CD14-positive monocyte (primary cell): ENCODE data around the gene SLC30A3. TPM values are rescaled to one million over a fixed set of nuclear protein-coding genes. Genes with fewer than 3 reads are reported as not detected.

Experiments
- DNase-seq, 3 donors: peaks; one replicate each; pipeline ENCODE4 v3.0.0-alpha.2; 2011 to 2022
- H2AFZ ChIP-seq: 2 replicates; pipeline ENCODE4 v1.6.0; 2012; ENCODE audit warnings: mild to moderate bottlenecking, low read depth, low read length, inconsistent platforms; ENCODE audit not compliant: insufficient read depth, poor library complexity, severe bottlenecking
- H3K27ac ChIP-seq, 2 donors: 1 replicate in 1 of 2; 2 replicates in 1 of 2; pipeline ENCODE4 v1.5.1; 2012 to 2013; ENCODE audit warnings: low read length in 2 of 2, control low read depth in 1 of 2, inconsistent platforms in 1 of 2, low read depth in 1 of 2, mild to moderate bottlenecking in 1 of 2
- H3K27me3 ChIP-seq, 2 donors: one replicate each; pipeline versions ENCODE4 v1.6.0 to v1.6.1; 2011 to 2013; ENCODE audit warnings: low read length in 2 of 2; ENCODE audit not compliant: control insufficient read depth in 2 of 2, insufficient read depth in 2 of 2
- H3K36me3 ChIP-seq, 2 donors: replicated peaks in 1 of 2; 1 replicate in 1 of 2; 2 replicates in 1 of 2; pipeline versions ENCODE4 v1.5.1 to v1.6.1; 2012 to 2013; ENCODE audit warnings: low read length in 2 of 2, control low read depth in 1 of 2, inconsistent platforms in 1 of 2, mild to moderate bottlenecking in 1 of 2; ENCODE audit not compliant: insufficient read depth in 2 of 2, control insufficient read depth in 1 of 2
- H3K4me1 ChIP-seq, 2 donors: 1 replicate in 1 of 2; 2 replicates in 1 of 2; pipeline versions ENCODE4 v1.5.1 to v1.6.1; 2012 to 2013; ENCODE audit warnings: low read length in 2 of 2, control low read depth in 1 of 2, inconsistent platforms in 1 of 2, mild to moderate bottlenecking in 1 of 2, moderate library complexity in 1 of 2; ENCODE audit not compliant: insufficient read depth in 2 of 2, control insufficient read depth in 1 of 2
- H3K4me2 ChIP-seq: replicated peaks from 2 replicates; pipeline ENCODE3; 2012; ENCODE audit warnings: low read length, moderate library complexity, mild to moderate bottlenecking; ENCODE audit not compliant: poor library complexity, severe bottlenecking; ENCODE audit errors: extremely low read depth
- H3K4me3 ChIP-seq, 3 experiments: fragments of 200-600 bp in 1 of 3; sonication (generic) in 1 of 3; replicated peaks in 1 of 3; 1 replicate in 2 of 3; 2 replicates in 1 of 3; pipeline ENCODE4 v1.5.1; 2011 to 2013; ENCODE audit warnings: low read length in 3 of 3, mild to moderate bottlenecking in 3 of 3, control low read depth in 2 of 3, low read depth in 2 of 3, inconsistent platforms in 1 of 3, moderate library complexity in 1 of 3
- H3K79me2 ChIP-seq: 2 replicates; pipeline ENCODE4 v1.6.0; 2012; ENCODE audit warnings: mild to moderate bottlenecking, control low read depth, inconsistent platforms, low read length, moderate library complexity; ENCODE audit not compliant: insufficient read depth
- H3K9ac ChIP-seq: 2 replicates; pipeline ENCODE4 v1.6.0; 2017; ENCODE audit warnings: low read length, mild to moderate bottlenecking; ENCODE audit not compliant: insufficient read depth, poor library complexity, severe bottlenecking
- H3K9me3 ChIP-seq, 2 donors: replicated peaks in 1 of 2; 1 replicate in 1 of 2; 2 replicates in 1 of 2; pipeline versions ENCODE4 v1.5.1 to v1.6.1; 2012 to 2013; ENCODE audit warnings: low read length in 2 of 2, control low read depth in 1 of 2; ENCODE audit not compliant: control insufficient read depth in 1 of 2, insufficient read depth in 1 of 2
- H4K20me1 ChIP-seq: 2 replicates; pipeline ENCODE4 v1.6.0; 2012; ENCODE audit warnings: mild to moderate bottlenecking, low read length, control low read depth, moderate library complexity; ENCODE audit not compliant: insufficient read depth
- H3K27ac Mint-ChIP-seq, 7 donors: one replicate each; pipeline ENCODE4 v1.8.0; 2020; ENCODE audit warnings: mild to moderate bottlenecking in 7 of 7, mixed read lengths in 7 of 7, moderate library complexity in 6 of 7, inconsistent platforms in 2 of 7
- H3K27me3 Mint-ChIP-seq, 3 donors: one replicate each; pipeline ENCODE4 v1.8.0; 2021 to 2022; ENCODE audit warnings: low read depth in 3 of 3, mild to moderate bottlenecking in 3 of 3, mixed read lengths in 3 of 3, moderate library complexity in 3 of 3, inconsistent platforms in 1 of 3
- H3K36me3 Mint-ChIP-seq, 2 donors: one replicate each; pipeline ENCODE4 v1.8.0; 2020; ENCODE audit warnings: mixed read lengths in 2 of 2, inconsistent platforms in 1 of 2, mild to moderate bottlenecking in 1 of 2
- H3K4me1 Mint-ChIP-seq: one replicate; pipeline ENCODE4 v1.8.0; 2020; ENCODE audit warnings: mild to moderate bottlenecking, mixed read lengths
- H3K4me3 Mint-ChIP-seq, 2 donors: one replicate each; pipeline ENCODE4 v1.8.0; 2020; ENCODE audit warnings: mild to moderate bottlenecking in 2 of 2, mixed read lengths in 2 of 2, moderate library complexity in 1 of 2
- H3K9me3 Mint-ChIP-seq, 7 donors: one replicate each; pipeline ENCODE4 v1.8.0; 2020 to 2022; ENCODE audit warnings: mixed read lengths in 7 of 7, mild to moderate bottlenecking in 6 of 7, moderate library complexity in 6 of 7, inconsistent platforms in 2 of 7
- WGBS: methylation state at CpG from one replicate; pipeline ENCODE4 v1.1.5; 2013; ENCODE audit warnings: missing lambda C conversion rate; ENCODE audit not compliant: insufficient coverage; 5-methylcytosine and 5-hydroxymethylcytosine counted together
- intact Hi-C, 2 donors: fragments of 100-400 bp; cut with micrococcal nuclease; formaldehyde crosslinking; loops; one replicate each; pipeline versions ENCODE4 v1.15.0 to v1.15.1; 2023
- polyA plus RNA-seq, 3 donors: library from polyadenylated mRNA; depleted of rRNA in 1 of 3; unstranded in 2 of 3; stranded (reverse) in 1 of 3; fragments of 300-500 nt in 2 of 3; fragments of >200 nt in 1 of 3; fragmentation: Illumina TruSeq in 2 of 3; gene quantifications; 1 replicate in 2 of 3; 2 replicates in 1 of 3; pipeline ENCODE4 v1.2.3, GENCODE V29; 2012 to 2021
- TF ChIP-seq, protein P1 (sequence below): fragments of 200-600 bp; IDR thresholded peaks from one replicate; pipeline ENCODE4 v1.8.0; 2022; ENCODE audit warnings: antibody characterized with exemption, mild to moderate bottlenecking

Gene SLC30A3
- polyA plus RNA-seq, 3 donors, result 0.08 TPM; not detected in 2

DNA sequence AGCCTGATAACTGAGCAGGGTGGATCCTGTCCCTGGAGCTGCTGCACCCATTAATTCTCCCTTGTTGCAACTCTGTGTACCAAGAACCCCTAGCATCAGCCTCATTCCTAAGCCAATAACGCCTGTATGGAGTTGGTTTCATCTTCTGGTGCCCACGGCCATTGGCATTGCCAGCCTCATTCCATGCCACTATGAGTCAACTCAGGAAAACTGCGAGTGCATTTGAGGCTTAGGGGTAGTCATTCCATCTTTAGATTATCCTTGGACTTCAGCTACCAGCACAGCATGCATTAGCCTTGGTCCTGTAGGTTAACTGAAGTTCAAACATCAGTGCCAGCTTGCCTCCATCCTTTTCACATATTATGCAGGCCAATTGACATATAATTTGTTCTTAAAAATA is 18.0 kb upstream of the SLC30A3 start:
- H3K27ac Mint-ChIP-seq, result no peak overlapping the region
- Histone ChIP-seq H2AFZ (no peak overlapping the region), H3K36me3 (no peaks in the 10 kb centered on the region), H4K20me1 (no peaks in the 10 kb centered on the region), H3K9ac (no peak overlapping the region), H3K9me3 (no peaks in the 10 kb centered on the region), H3K27ac (no peak overlapping the region), H3K4me3 (no peak overlapping the region), H3K79me2 (no peaks in the 10 kb centered on the region), H3K4me1 (peaks cover 0 to 6% of the 10 kb centered on the region in 2 donors), H3K4me2 (no peak overlapping the region), H3K27me3 (no peaks in the 10 kb centered on the region)
- no peaks in the 10 kb centered on the region for H3K9me3 Mint-ChIP-seq
- DNase-seq, result no peak
- TF ChIP-seq, protein P1, sequence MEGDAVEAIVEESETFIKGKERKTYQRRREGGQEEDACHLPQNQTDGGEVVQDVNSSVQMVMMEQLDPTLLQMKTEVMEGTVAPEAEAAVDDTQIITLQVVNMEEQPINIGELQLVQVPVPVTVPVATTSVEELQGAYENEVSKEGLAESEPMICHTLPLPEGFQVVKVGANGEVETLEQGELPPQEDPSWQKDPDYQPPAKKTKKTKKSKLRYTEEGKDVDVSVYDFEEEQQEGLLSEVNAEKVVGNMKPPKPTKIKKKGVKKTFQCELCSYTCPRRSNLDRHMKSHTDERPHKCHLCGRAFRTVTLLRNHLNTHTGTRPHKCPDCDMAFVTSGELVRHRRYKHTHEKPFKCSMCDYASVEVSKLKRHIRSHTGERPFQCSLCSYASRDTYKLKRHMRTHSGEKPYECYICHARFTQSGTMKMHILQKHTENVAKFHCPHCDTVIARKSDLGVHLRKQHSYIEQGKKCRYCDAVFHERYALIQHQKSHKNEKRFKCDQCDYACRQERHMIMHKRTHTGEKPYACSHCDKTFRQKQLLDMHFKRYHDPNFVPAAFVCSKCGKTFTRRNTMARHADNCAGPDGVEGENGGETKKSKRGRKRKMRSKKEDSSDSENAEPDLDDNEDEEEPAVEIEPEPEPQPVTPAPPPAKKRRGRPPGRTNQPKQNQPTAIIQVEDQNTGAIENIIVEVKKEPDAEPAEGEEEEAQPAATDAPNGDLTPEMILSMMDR, result no peak
- H3K4me1 Mint-ChIP-seq, result peaks cover 7% of the 10 kb centered on the region
- WGBS, result 92% methylated on average over 2 of the region's 3 CpGs
- H3K27me3 Mint-ChIP-seq, result peaks cover 6 to 18% (median 15%) of the 10 kb centered on the region in 3 donors
- intact Hi-C loops, result loop anchor here (2.0 to 5.0 kb wide), 2 partner anchors 182 to 184 kb away; no protein-coding TSS in a partner anchor
- H3K4me3 Mint-ChIP-seq, result no peak overlapping the region
- no peaks in the 10 kb centered on the region for H3K36me3 Mint-ChIP-seq

DNA sequence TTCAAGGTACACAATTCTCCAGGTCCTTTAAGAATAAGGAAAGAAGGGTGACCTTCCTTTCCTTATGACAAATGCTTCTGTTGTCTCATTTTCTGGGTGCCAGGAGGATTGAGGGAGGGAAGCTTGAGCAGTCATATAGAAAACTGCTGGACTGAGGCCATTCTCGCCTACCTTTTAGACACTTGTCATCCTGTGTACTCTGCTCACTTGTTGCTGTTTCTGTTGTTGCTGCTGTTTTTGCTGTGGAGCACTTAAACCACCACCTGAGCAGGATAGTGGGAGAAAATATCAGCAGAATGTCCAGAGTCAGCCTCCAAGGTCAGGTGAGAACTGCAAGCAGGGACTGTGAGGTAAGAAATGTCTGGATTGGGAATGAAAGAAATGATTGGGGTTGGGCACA is 15.2 kb upstream of the SLC30A3 start:
- 100% methylated on average over 1 of the region's 1 CpG for WGBS
- no peaks in the 10 kb centered on the region for H3K36me3 Mint-ChIP-seq
- peak overlapping the region in 1 of 2 donors; percentile 6 for H3K4me3 Mint-ChIP-seq
- H3K27ac Mint-ChIP-seq, result peak overlapping the region in 1 of 7 donors; percentile 51
- no peak for DNase-seq
- Histone ChIP-seq H3K27me3 (no peaks in the 10 kb centered on the region), H3K4me3 (no peak overlapping the region), H3K36me3 (no peaks in the 10 kb centered on the region), H3K27ac (no peak overlapping the region), H3K4me1 (peaks cover 0 to 6% of the 10 kb centered on the region in 2 donors), H3K4me2 (no peak overlapping the region), H3K9me3 (no peaks in the 10 kb centered on the region), H2AFZ (no peak overlapping the region), H4K20me1 (no peaks in the 10 kb centered on the region), H3K9ac (no peak overlapping the region), H3K79me2 (no peaks in the 10 kb centered on the region)
- no peaks in the 10 kb centered on the region for H3K9me3 Mint-ChIP-seq
- peaks cover 12 to 24% (median 20%) of the 10 kb centered on the region in 3 donors for H3K27me3 Mint-ChIP-seq
- peaks cover 5% of the 10 kb centered on the region for H3K4me1 Mint-ChIP-seq
- TF ChIP-seq, protein P1, result no peak
- intact Hi-C loops, result no loop called here
